GM23338 (cell line): ENCODE data around the gene SH2D6. TPM values are rescaled to one million over a fixed set of nuclear protein-coding genes. Genes with fewer than 3 reads are reported as not detected.

Experiments used
- CREB1 ChIP-seq: fragments of 250-450 bp; sonication (Bioruptor Pico); IDR thresholded peaks from 2 replicates; pipeline ENCODE4 v1.5.0; 2020; ENCODE audit warnings: low read depth, mild to moderate bottlenecking, moderate library complexity
- ETS1 ChIP-seq: IDR thresholded peaks from 2 replicates; pipeline ENCODE4 v1.6.1; 2016; ENCODE audit warnings: antibody characterized with exemption
- EZH2 ChIP-seq: fragments of 200-600 bp; sonication (generic); IDR thresholded peaks from one replicate; pipeline ENCODE4 v1.8.0; 2017; ENCODE audit warnings: antibody characterized with exemption, mild to moderate bottlenecking, low read depth; ENCODE audit not compliant: unreplicated experiment
- JUNB ChIP-seq: IDR thresholded peaks from one replicate; pipeline ENCODE4 v1.6.1; 2016; ENCODE audit warnings: antibody characterized with exemption; ENCODE audit not compliant: unreplicated experiment
- REST ChIP-seq: IDR thresholded peaks from one replicate; pipeline ENCODE4 v1.6.1; 2018; ENCODE audit warnings: antibody characterized with exemption; ENCODE audit not compliant: unreplicated experiment
- ZNF462 ChIP-seq: fragments of 250-450 bp; sonication (Bioruptor Pico); IDR thresholded peaks from 2 replicates; pipeline ENCODE4 v1.5.0; 2020; ENCODE audit warnings: mild to moderate bottlenecking, moderate library complexity
- polyA plus RNA-seq: library from polyadenylated mRNA; unstranded; fragments of >200 nt; fragmentation: Nextera tagmentation; extraction: Ambion mirVana; gene quantifications from 2 replicates; pipeline ENCODE4 v1.2.1, GENCODE V29; 2016
- total RNA-seq: library from RNA; depleted of rRNA; stranded (reverse); fragments of >200 nt; shearing (Covaris generic); gene quantifications from 2 replicates; pipeline ENCODE4 v1.2.3, GENCODE V29; 2014

Gene SH2D6
- total and polyA plus RNA-seq, 2 experiments from 2014 or later: 0.37 TPM; not detected in 1

GRCh38 chr2:85414761-85415553 is 3.6 kb upstream of the SH2D6 start (continued):
- TF ChIP-seq ZNF462 (CRISPR knock-in tag) (no peak), ETS1 (no peak), CREB1 (CRISPR knock-in tag) (no peak), REST (no peak), JUNB (no peak), EZH2 (no peak)
